GM18520 (cell line): ENCODE data around the gene ATP13A2.
"Not testable (repeated sequence)": the region's sequence is repeated elsewhere in the genome, so short reads cannot be mapped to it uniquely, and the experiment has no call there.

Source experiments
- ATAC-seq: cut with Tn5 transposase; IDR thresholded peaks from one replicate; pipeline ENCODE4 v1.9.1; 2021; ENCODE audit not compliant: unreplicated experiment

ATP13A2 gene

GRCh38 chr1:16979475-16980327 lies 32.0 kb downstream of the ATP13A2 start:
- ATAC-seq: no peak

- ATAC-seq: no peak
These were observed 32.9 kb downstream of the ATP13A2 start for GRCh38 chr1:16978567-16979474.

GRCh38 chr1:16978139-16978538 lies 33.6 kb downstream of the ATP13A2 start:
- ATAC-seq: no peak

- no peak for ATAC-seq
These were observed 34.4 kb downstream of the ATP13A2 start for GRCh38 chr1:16977377-16977776.

GRCh38 chr1:16976966-16977365 lies 34.8 kb downstream of the ATP13A2 start:
- no peak for ATAC-seq

- ATAC-seq: no peak
These were observed 35.9 kb downstream of the ATP13A2 start for GRCh38 chr1:16975838-16976237.

- no peak for ATAC-seq
These were observed 36.5 kb downstream of the ATP13A2 start for GRCh38 chr1:16975211-16975610.

GRCh38 chr1:16973215-16973614 lies 38.5 kb downstream of the ATP13A2 start:
- ATAC-seq: no peak

GRCh38 chr1:16972189-16972895 lies 39.4 kb downstream of the ATP13A2 start:
- no peak for ATAC-seq

- no peak for ATAC-seq
These were observed 40.2 kb downstream of the ATP13A2 start for GRCh38 chr1:16971341-16972188.

- no peak for ATAC-seq
These were observed 41.4 kb downstream of the ATP13A2 start for GRCh38 chr1:16970132-16970910.

GRCh38 chr1:16969651-16970050 lies 42.1 kb downstream of the ATP13A2 start:
- no peak for ATAC-seq

- ATAC-seq: no peak
These were observed 42.6 kb downstream of the ATP13A2 start for GRCh38 chr1:16969057-16969611.

GRCh38 chr1:16968372-16968771 lies 43.4 kb downstream of the ATP13A2 start:
- no peak for ATAC-seq

GRCh38 chr1:16967962-16968361 lies 43.8 kb downstream of the ATP13A2 start:
- ATAC-seq: no peak

GRCh38 chr1:16967095-16967575 lies 44.6 kb downstream of the ATP13A2 start:
- ATAC-seq: no peak

- no peak for ATAC-seq
These were observed 45.4 kb downstream of the ATP13A2 start for GRCh38 chr1:16966282-16966681.

- no peak for ATAC-seq
These were observed 46.2 kb downstream of the ATP13A2 start for GRCh38 chr1:16965486-16966067.

- not testable (repeated sequence) for ATAC-seq
These were observed 47.6 kb downstream of the ATP13A2 start for GRCh38 chr1:16964169-16964568.
